ENCODE data around the gene DIS3L2.
"Not testable (repeated sequence)": the region's sequence is repeated elsewhere in the genome, so short reads cannot be mapped to it uniquely, and the experiment has no call there.

Gene DIS3L2

GRCh38 chr2:232111551-232111950 lies 150.0 kb downstream of the DIS3L2 start:
- no peak for DNase-seq (ENCODE audit: low read depth in 4 of 4, low spot score in 1 of 4)

DNA sequence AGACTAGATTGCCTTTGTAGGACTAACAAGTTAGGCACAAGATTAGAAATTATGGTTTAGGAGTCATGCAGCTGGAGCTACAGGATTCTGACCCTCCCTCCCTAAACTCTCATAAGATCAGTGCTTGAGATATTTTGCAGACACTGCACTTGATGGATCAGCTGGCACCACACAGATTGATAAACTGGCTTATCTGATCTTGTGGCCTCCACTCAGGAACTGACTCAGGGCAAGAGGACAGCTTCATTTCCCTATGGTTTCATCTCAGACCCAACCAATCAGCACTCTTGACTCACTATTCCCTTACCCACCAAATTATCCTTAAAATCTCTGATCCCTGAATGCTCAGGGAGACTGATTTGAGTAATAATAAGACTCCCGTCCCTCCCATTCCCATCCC lies 152.3 kb downstream of the DIS3L2 start:
- no peak for DNase-seq (ENCODE audit: low read depth in 4 of 4, low spot score in 1 of 4)

DNA sequence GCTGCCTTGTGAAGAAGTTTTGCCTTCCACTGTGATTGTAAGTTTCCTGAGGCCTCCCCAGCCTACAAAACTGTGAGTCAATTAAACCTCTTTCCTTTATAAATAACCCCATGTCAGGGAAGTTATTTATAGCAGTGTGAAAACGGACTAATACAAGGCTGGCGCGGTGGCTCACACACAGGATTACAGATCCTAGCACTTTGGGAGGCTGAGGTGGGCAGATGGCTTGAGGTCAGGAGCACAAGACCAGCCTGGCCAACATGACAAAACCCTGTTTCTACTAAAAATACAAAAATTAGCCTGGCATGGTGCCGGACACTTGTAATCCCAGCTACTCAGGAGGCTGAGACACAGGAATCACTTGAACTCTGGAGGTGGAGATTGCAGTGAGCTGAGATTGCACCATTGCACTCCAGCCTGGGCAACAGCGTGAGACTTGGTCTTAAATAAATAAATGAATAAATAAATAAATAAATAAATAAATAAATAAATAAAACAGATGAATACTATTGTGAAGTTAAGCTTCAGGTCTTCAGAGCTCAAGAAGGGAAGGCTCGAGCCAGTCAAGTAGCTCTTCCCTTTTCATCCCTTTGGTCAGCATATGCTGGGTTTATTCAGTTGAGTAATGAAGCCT lies 154.3 kb downstream of the DIS3L2 start:
- DNase-seq (ENCODE audit: low read depth in 4 of 4, low spot score in 1 of 4): not testable (repeated sequence)

DNA sequence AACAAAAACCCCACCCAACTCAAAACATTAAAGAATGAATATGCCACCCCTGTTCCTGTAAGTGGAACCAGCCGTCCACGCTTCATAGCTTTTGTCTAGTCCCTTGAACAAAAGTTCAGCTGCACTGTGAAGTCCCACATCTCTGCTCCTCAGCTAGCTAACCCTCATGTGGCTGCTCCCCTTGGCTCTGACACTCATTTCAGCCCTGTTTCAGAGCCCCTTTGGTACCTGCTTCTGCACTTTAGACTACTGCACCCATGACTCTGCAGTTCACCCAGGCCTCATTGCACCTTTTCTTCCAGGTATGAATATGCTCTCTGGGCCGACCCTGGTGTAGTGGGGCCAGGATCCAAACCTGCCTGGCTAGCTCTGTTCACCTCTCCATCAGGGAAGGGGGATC lies 155.3 kb downstream of the DIS3L2 start:
- DNase-seq (ENCODE audit: low read depth in 4 of 4, low spot score in 1 of 4): no peak

GRCh38 chr2:232117413-232117812 lies 155.9 kb downstream of the DIS3L2 start:
- no peak for DNase-seq (ENCODE audit: low read depth in 4 of 4, low spot score in 1 of 4)

DNA sequence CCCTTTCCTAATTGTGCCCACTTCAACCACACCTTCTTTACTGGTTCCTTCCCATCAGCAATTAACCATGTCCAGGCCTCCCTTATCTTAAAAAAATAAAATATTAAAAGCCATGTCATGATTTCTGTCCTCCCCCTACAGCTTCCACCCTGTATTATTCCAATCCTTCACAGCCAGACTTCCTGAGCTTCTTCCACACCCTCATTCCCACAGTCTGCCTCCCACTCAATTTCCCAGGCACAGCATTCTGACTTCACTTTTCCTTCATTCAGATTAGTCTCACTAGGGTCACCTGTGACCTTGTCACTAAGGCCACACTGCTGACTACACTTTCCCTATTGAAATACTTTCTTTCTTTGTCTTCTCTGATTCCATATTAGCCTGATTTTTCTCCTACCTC lies 159.4 kb downstream of the DIS3L2 start:
- no peak for DNase-seq (ENCODE audit: low read depth in 4 of 4, low spot score in 1 of 4)

DNA sequence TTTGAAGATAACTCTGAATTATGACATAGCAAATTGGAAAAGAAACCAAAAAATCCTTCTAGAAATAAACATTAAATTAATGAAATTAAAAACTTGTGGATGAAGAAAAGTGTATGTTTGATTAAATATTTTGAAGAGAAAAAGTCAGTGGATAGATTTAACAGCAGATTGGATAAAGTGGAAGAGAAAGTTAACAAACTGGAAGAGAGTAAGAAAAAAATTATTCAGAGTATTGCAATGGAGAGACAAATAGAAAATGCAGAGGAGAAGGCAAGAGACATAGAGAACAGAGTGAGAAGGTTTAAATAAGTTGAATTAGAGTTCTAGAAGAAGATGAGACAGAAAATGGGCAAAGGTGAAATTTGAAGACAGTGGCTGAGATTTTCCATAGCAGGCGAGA lies 162.8 kb downstream of the DIS3L2 start:
- no peak for DNase-seq (ENCODE audit: low read depth in 4 of 4, low spot score in 1 of 4)

- DNase-seq (ENCODE audit: low read depth in 4 of 4, low spot score in 1 of 4): no peak
Observed at GRCh38 chr2:232126301-232127099, 165.0 kb downstream of the DIS3L2 start.

DNA sequence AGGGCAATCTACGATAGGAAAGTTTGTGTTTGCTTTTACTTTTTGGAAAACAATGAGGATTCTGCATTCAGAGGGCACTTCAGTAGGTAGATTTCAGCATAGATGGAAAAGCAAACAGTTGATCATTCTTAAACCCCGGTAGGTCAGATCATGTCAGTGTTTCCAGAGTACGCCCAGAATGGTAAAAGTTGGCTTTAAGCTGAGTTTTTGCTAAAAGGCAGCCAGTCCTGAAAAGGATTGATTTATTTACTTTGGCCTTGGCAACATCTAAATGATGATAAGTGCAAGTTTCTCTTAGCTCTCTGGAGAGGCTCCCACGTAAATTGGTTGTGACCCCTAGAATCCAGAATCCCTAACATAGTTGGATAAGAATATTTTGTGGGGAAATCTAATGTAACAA lies 168.0 kb downstream of the DIS3L2 start:
- DNase-seq (ENCODE audit: low read depth in 4 of 4, low spot score in 1 of 4): no peak

- DNase-seq (ENCODE audit: low read depth in 4 of 4, low spot score in 1 of 4): no peak
Observed at GRCh38 chr2:232132181-232132580, 170.7 kb downstream of the DIS3L2 start.

- no peak for DNase-seq (ENCODE audit: low read depth in 4 of 4, low spot score in 1 of 4)
Observed at GRCh38 chr2:232133078-232133477, 171.6 kb downstream of the DIS3L2 start.

GRCh38 chr2:232134939-232135338 lies 173.4 kb downstream of the DIS3L2 start:
- no peak for DNase-seq (ENCODE audit: low read depth in 4 of 4, low spot score in 1 of 4)

GRCh38 chr2:232137356-232138147 lies 176.0 kb downstream of the DIS3L2 start:
- no peak for DNase-seq (ENCODE audit: low read depth in 4 of 4, low spot score in 1 of 4)

DNA sequence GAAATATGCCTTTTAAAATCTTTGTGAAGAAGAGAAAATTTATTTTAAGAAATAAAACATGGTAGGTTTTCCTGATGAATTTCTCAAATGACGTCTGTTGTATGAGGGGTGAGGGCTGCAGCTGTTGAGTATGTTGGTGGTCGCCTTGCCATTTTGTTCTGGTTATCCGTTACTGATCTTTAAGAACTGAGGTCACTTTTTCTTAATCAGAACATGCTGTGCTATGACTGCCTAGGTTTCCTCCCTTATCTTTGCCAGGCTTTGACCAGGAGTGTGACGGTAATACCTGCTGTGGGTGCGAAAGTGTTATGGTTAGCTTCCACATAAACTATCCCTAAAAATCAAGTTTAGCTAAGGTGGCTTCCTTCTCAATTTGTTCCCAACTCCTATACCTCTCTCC lies 176.9 kb downstream of the DIS3L2 start:
- DNase-seq (ENCODE audit: low read depth in 4 of 4, low spot score in 1 of 4): no peak

GRCh38 chr2:232139171-232139594 lies 177.7 kb downstream of the DIS3L2 start:
- DNase-seq (ENCODE audit: low read depth in 4 of 4, low spot score in 1 of 4): no peak

DNA sequence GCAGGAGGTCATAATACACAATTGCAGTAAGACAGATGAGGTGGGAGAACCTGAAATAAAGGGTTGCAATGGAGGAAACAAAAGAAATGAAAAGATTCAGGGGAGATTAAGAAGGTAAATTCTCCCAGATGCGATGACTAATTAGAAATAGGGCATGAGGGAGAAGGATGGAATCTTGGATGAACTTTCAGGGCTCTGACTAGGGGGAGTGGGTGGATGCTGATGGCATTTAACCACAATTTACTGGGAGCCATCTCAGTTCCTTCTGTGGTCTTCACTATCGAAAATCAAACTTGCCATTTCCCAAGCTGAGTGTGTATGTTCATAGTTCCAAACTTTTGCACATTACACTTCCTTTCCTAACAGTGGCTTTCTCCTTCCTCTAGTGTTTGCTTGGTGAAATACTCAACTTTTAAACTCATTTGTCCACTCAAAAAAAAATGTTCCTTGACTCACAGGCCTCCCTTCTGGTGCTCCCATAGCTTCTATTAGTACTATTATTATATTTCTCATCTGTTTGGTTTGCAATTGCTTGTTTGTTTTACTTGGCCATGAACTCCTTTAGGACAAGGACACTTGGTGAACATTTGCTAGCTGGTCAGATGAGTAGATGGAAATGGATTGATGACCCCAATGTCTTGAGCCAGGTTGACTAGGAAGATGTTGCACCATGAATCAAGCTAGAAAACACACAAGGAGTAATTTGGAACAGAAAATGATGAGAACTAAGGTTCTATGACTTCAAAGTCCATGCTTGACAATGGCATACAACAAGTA lies 178.5 kb downstream of the DIS3L2 start:
- no peak for DNase-seq (ENCODE audit: low read depth in 4 of 4, low spot score in 1 of 4)

- no peak for DNase-seq (ENCODE audit: low read depth in 4 of 4, low spot score in 1 of 4)
Observed at GRCh38 chr2:232141591-232141990, 180.1 kb downstream of the DIS3L2 start.

DNA sequence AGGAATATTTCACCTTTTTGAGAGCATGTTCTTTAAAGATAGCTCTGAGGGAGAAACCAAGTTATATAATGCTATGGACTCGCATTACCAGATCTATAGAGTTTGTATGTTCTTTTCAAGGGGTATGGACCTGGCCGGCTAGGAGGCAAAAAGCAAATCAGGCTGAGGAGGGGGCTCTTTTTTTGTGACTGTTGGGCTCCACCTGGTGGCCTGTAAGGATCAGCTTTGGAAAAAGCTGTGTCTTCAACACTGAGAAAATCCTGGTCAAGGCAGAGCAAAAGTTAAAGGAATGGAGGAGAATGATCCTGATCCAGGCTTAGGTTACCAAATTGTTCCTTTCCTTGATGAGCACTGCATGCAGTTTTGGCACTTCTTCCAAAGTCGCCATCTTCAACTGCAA lies 180.5 kb downstream of the DIS3L2 start:
- DNase-seq (ENCODE audit: low read depth in 4 of 4, low spot score in 1 of 4): peak in 1 of 4 experiments; percentile 4

DNA sequence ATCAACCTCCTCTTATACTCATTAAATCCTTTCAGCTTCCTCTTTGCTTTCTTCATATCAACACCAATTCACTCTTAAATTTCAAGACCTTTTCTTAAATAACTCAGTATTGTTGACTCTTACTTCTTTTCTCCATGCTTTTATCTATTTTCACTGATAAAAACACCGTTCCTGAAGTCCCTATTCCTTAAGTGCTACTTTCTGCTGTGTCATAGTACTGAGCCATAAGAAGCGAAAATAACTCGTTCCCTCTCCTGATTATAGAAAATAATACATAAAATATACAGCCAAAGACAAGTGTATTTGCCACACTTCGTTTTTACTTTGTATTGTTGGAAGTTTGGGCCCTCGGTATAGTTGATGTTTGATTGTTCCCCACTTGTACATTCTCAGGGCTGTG lies 181.0 kb downstream of the DIS3L2 start:
- no peak for DNase-seq (ENCODE audit: low read depth in 4 of 4, low spot score in 1 of 4)

- no peak for DNase-seq (ENCODE audit: low read depth in 4 of 4, low spot score in 1 of 4)
Observed at GRCh38 chr2:232146294-232146693, 184.8 kb downstream of the DIS3L2 start.

DNA sequence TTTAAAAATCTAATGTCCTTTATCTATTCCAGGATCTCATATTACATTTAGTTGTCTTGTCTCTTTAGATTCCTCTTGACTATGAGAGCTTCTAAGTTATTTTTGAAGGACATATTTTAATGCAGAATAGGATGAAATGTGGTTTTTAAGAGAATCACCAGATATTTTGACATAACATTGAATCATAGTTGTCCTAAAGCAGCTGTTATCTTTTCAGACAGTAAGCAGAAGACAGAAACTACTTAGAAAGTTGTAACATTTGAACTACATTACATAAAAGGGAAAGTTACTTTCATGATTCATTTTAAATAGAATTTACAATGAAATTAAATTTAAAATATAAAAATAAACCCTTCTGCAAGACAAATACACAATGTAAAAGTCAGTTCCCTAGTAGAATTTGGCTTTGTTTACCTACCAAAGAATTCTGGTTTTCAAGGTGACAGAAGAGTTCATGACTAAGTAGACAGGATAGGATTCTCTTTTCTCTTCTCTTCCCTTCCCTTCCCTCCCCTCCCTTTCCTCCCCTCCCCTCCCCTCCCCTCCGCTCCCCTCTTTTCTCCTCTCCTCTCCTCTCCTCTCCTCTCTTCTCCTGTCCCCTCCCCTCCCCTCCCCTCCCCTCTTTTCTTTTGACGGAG lies 186.0 kb downstream of the DIS3L2 start:
- no peak for DNase-seq (ENCODE audit: low read depth in 4 of 4, low spot score in 1 of 4)

All from stimulated activated CD4-positive, alpha-beta T cell treated with anti-CD3 and anti-CD28 coated beads, Interleukin-1b, Interleukin-23, amount 100 ng/mL, for 24 hours (primary cell).